LNCAP (cell line): ENCODE results near the gene RBBP7.

Experiments
- TF ChIP-seq, protein P1 (sequence below): fragments of 450-650 bp; IDR thresholded peaks from 2 replicates; pipeline ENCODE4 v1.5.1; 2017; ENCODE audit warnings: mild to moderate bottlenecking

RBBP7 gene

GRCh38 chrX:16814597-16814996 is 55.6 kb downstream of the RBBP7 start:
- TF ChIP-seq, protein P1, sequence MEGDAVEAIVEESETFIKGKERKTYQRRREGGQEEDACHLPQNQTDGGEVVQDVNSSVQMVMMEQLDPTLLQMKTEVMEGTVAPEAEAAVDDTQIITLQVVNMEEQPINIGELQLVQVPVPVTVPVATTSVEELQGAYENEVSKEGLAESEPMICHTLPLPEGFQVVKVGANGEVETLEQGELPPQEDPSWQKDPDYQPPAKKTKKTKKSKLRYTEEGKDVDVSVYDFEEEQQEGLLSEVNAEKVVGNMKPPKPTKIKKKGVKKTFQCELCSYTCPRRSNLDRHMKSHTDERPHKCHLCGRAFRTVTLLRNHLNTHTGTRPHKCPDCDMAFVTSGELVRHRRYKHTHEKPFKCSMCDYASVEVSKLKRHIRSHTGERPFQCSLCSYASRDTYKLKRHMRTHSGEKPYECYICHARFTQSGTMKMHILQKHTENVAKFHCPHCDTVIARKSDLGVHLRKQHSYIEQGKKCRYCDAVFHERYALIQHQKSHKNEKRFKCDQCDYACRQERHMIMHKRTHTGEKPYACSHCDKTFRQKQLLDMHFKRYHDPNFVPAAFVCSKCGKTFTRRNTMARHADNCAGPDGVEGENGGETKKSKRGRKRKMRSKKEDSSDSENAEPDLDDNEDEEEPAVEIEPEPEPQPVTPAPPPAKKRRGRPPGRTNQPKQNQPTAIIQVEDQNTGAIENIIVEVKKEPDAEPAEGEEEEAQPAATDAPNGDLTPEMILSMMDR, result no peak

DNA sequence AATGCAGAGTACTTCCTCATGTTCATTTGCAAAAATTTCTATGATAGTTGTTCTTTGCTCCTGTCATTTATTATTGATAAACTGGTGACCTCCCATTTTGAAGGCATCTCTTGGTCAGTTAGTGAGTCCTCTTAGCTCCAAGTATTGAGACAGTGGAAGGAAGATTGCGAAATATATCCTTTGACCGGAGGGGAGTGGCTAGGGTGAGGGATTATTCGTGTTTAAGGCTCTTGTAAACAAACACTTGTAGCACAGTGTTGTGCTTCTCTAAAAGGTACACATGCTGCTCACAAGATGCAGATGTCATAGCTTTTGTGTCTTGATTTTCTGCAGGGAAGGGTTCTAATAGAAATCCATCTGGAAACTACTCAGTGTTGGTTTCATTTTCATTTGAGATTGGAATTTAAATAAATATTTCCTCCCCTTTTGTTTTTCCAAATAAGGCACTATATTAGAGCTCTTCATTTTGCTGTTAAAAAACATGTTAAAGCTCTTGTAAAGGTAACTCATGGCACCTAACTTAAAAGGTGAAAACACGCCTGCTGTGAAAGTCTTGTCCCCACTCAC is 62.1 kb downstream of the RBBP7 start:
- TF ChIP-seq, protein P1, result no peak

- TF ChIP-seq, protein P1, result no peak
These were observed 62.6 kb downstream of the RBBP7 start for GRCh38 chrX:16807548-16807947.

DNA sequence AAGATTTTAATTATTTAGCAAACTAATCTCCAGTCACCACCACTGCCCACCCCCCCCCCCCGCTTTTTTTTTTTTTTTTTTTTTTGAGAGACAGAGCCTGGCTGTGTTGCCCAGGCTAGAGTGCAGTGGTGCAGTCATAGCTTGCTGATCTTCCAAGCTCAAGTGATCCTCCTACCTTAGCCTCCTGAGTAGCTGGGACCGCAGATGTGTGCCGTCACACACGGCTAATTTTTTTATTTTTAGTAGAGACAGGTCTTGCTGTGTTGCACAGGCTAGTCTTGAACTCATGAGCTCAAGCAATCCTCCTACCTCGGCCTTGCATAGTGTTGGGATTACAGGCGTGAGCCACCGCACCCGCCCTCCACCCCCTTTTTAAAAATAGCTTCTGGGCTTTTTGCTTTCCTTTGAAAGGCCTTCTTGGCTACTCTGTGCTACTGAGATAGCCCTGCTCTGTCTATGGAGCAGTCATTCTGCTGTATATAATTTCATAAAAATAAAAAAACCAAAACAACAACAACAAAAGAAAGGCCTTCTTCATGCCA is 65.2 kb downstream of the RBBP7 start:
- TF ChIP-seq, protein P1, result no peak

GRCh38 chrX:16797841-16798240 is 72.3 kb downstream of the RBBP7 start:
- TF ChIP-seq, protein P1, result no peak

GRCh38 chrX:16797358-16797757 is 72.8 kb downstream of the RBBP7 start:
- TF ChIP-seq, protein P1, result no peak

DNA sequence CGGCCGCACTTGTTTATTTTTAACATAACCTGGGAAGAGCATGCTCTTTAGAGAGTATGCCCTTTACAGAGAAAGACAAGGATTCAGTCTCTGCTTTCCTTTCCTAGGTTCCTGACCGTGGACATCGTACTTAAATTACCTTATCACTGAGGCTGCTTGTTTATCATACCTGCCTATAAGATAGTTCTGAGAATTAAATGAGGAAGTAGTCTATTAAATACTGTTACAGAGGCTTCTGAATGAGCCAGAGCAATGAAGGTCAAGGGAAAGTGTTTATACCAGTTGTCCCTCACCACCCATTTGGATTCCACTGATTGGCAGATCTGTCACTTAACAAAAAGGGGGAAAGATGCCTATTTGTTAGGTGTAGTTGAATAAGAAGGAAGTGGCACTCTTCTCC is 73.9 kb downstream of the RBBP7 start:
- TF ChIP-seq, protein P1, result no peak
